ENCODE data around the gene GFER. TPM values are rescaled to one million over a fixed set of nuclear protein-coding genes. Genes with fewer than 3 reads are reported as not detected.
"Not testable (repeated sequence)": the region's sequence is repeated elsewhere in the genome, so short reads cannot be mapped to it uniquely, and the experiment has no call there.

Gene GFER
- total and polyA plus RNA-seq, 5 donors, result 19.6 to 31.7 (median 22.4) TPM

DNA sequence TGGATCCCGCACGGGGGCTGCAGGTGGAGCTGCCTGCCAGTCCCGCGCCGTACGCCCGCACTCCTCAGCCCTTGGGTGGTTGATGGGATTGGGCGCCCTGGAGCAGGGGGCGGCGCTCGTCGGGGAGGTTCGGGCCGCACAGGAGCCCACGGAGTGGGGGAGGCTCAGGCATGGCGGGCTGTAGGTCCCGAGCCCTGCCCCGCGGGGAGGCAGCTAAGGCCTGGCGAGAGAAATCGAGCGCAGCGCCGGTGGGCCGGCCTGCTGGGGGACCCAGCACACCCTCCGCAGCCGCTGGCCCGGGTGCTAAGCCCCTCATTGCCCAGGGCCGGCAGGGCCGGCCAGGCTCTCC, 25.9 kb upstream of the GFER start:
- H3K4me1 ChIP-seq (ENCODE audit: control insufficient read depth, insufficient read depth, low read length); ATAC-seq; H3K27ac ChIP-seq (ENCODE audit: low read length); H3K4me3 ChIP-seq (ENCODE audit: low read length); H3K27me3 ChIP-seq (ENCODE audit: control insufficient read depth, insufficient read depth); H3K9me3 ChIP-seq (ENCODE audit: control insufficient read depth, low read length); intact Hi-C loops (cut with DNase I): not testable (repeated sequence)
- WGBS, result 70% methylated on average over 30 of the region's 30 CpGs
- peak in 2 of 3 donors; percentile 19 to 59 for DNase-seq

- DNase-seq (peak; percentile 44 to 75 (median 72)), ATAC-seq (peak; percentile 2 to 8)
- Histone ChIP-seq H3K27ac (ENCODE audit: low read length) (peak overlapping the region; percentile 14), H3K4me1 (ENCODE audit: control insufficient read depth, insufficient read depth, low read length) (peaks cover 7% of the 10 kb centered on the region), H3K4me3 (ENCODE audit: low read length) (no peak overlapping the region), H3K27me3 (ENCODE audit: control insufficient read depth, insufficient read depth) (no peaks in the 10 kb centered on the region), H3K9me3 (ENCODE audit: control insufficient read depth, low read length) (no peaks in the 10 kb centered on the region)
- 27% methylated on average over 14 of the region's 14 CpGs for WGBS
- intact Hi-C loops (cut with DNase I), result no loop called here
Measured at GRCh38 chr16:1958715-1959268, 25.2 kb upstream of the GFER start.

DNA sequence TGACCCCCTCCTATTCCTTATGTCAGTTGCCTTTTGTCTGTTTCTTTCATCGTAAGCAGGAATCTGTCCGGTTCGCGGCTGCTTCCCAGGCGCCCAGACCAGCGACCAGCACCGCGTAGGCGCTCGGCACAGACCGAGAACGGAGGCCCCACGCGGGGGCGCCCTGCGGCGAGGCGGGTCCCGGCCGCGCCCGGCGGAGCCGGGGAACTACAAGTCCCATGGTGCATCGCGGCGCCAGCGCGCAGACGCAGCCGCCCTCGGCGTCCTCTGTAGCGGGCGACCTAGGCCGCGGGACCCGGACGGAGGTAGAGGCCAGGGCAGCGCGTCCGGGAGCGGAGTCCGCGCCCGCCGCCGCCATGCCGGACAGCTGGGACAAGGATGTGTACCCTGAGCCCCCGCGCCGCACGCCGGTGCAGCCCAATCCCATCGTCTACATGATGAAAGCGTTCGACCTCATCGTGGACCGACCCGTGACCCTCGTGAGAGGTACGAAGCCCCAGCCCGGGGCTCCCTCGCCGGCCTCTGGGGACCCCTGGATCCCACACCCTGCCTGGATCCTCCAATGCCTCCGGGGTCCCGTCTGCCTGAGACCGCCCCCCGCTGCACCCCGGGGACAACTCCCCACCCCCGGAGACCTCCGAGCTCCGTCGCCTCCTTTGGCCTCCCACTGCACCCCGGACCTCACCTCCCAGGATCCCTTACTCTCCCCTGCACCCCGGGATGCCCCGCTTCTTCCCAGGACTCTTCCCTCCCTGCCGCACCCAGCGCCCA, 24.5 kb upstream of the GFER start, which contains the start of gene NDUFB10:
Gene NDUFB10 (plus strand): TSS at position 270 of the 771 bp plus-strand sequence. CDS start 87 bp downstream, at position 357.
- Histone ChIP-seq H3K4me3 (ENCODE audit: low read length) (peak within 1 kb of the TSS; percentile 89), H3K27ac (ENCODE audit: low read length) (peak within 1 kb of the TSS; percentile 95), H3K27me3 (ENCODE audit: control insufficient read depth, insufficient read depth) (no peaks in the 10 kb centered on the region), H3K4me1 (ENCODE audit: control insufficient read depth, insufficient read depth, low read length) (peaks cover 10% of the 10 kb centered on the region), H3K9me3 (ENCODE audit: control insufficient read depth, low read length) (no peaks in the 10 kb centered on the region)
- under 1% methylated on average over 79 of the region's 79 CpGs for WGBS
- peak; percentile 94 to 98 (median 98) for DNase-seq
- intact Hi-C loops (cut with DNase I), result no loop called here
- peak; percentile 93 to 95 for ATAC-seq

GRCh38 chr16:1960665-1961630, 23.0 kb upstream of the GFER start:
- 52% methylated on average over 20 of the region's 20 CpGs for WGBS
- Histone ChIP-seq H3K9me3 (ENCODE audit: control insufficient read depth, low read length) (no peaks in the 10 kb centered on the region), H3K4me1 (ENCODE audit: control insufficient read depth, insufficient read depth, low read length) (peaks cover 15% of the 10 kb centered on the region), H3K4me3 (ENCODE audit: low read length) (peak overlapping the region; percentile 89), H3K27me3 (ENCODE audit: control insufficient read depth, insufficient read depth) (no peaks in the 10 kb centered on the region), H3K27ac (ENCODE audit: low read length) (no peak overlapping the region)
- DNase-seq (peak in 1 of 3 donors; percentile 45), ATAC-seq (no peak)
- intact Hi-C loops (cut with DNase I), result no loop called here

DNA sequence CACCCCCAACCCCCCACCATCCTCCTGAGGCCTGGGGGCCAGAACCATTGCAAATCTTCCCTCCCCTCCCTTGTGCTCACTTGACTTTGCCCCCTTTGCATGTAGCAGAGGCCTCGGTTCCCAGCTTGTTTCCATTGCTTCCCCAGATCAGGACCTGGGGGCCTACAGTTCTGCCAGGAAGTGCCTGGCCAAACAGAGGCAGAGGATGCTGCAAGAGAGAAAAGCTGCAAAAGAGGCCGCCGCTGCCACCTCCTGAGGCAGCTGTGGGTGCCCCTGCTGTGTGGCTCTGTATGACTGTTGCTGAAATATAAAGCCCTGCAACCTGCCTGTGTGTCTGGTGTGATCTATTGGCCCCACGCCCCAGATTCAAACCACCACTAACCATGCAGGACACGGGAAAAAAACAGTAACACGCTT, 22.3 kb upstream of the GFER start:
- 64% methylated on average over 6 of the region's 6 CpGs for WGBS
- DNase-seq (peak in 1 of 3 donors; percentile 38), ATAC-seq (no peak)
- intact Hi-C loops (cut with DNase I), result no loop called here
- H3K4me3 ChIP-seq (ENCODE audit: low read length), result no peak overlapping the region
- no peaks in the 10 kb centered on the region for H3K9me3 ChIP-seq (ENCODE audit: control insufficient read depth, low read length)
- H3K27ac ChIP-seq (ENCODE audit: low read length), result no peak overlapping the region
- peaks cover 15% of the 10 kb centered on the region for H3K4me1 ChIP-seq (ENCODE audit: control insufficient read depth, insufficient read depth, low read length)
- no peaks in the 10 kb centered on the region for H3K27me3 ChIP-seq (ENCODE audit: control insufficient read depth, insufficient read depth)

DNA sequence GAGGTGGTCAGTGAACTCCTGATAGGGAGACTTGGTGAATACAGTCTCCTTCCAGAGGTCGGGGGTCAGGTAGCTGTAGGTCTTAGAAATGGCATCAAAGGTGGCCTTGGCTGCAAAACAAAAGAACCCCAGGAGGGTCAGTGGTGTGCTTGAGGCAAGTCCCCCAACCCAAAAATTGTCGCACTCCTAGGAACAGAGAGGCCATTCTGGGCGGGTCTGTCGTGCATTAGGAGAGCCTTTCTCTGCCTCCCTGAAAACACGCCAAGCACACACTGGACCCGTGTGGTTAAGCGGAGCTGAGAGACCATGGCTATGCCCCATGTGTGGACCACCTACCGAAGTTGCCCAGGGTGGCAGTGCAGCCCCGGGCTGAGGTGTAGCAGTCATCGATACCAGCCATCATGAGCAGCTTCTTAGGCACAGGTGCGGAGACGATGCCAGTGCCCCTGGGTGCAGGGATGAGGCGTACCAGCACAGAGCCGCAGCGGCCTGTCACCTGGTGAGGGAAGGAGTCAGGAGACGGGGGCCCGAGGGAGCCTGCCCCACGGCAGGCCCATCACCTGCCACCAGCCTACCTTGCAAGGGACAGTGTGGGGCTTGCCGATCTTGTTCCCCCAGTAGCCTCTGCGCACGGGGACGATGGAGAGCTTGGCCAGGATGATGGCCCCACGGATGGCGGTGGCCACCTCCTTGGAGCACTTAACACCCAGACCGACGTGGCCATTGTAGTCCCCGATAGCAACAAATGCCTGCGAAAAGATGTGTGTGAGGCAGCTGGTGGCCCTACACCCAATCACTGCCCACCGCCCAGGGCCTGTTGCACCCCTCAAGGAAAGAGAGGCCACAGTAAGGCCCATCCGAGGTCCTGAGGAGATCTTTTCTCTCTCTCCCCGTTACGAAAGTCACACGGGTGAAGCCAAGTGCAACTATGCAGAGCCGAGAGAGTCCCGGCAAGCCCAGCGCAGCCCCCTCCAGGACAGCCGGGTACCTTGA, 21.5 kb upstream of the GFER start:
- H3K27me3 ChIP-seq (ENCODE audit: control insufficient read depth, insufficient read depth); H3K9me3 ChIP-seq (ENCODE audit: control insufficient read depth, low read length); intact Hi-C loops (cut with DNase I); ATAC-seq; DNase-seq; H3K4me3 ChIP-seq (ENCODE audit: low read length); H3K27ac ChIP-seq (ENCODE audit: low read length): not testable (repeated sequence)
- peaks cover 15% of the 10 kb centered on the region for H3K4me1 ChIP-seq (ENCODE audit: control insufficient read depth, insufficient read depth, low read length)
- WGBS, result 87% methylated on average over 37 of the region's 37 CpGs

DNA sequence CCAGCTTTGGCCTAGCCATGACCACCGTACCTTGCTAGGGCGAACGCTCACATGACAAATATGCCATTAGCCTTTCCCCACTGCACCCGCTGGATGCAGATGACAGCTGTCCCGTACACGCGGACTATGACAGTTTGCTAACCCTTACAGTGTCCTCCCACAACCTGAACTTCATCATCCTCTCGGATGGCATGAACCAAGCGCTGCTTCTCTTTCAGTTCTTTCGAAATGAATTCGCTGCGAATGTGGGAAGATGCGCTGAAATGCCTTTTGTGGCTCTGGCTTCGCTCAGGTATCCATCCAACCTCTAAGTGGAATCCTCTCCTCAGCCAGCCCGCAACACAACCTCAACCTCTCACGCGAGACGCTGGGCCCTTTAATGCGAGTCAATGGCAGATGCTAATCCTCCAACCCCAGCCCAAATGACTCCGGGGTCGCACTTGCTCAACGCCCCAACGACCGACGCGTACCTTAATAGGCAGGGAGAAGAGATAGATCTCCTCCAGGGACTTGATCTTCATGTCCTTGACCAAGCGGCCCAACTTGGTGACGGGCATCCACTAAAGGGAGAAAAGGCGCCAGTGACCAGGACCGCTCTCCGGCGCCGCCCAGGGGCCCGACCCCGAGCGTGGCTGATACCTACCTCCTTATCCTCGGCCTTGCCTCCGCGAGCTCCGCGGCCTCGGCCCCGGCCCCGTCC, 20.0 kb upstream of the GFER start:
- H3K27ac ChIP-seq (ENCODE audit: low read length), result peak overlapping the region; percentile 39
- H3K4me3 ChIP-seq (ENCODE audit: low read length), result peak overlapping the region; percentile 81
- peaks cover 15% of the 10 kb centered on the region for H3K4me1 ChIP-seq (ENCODE audit: control insufficient read depth, insufficient read depth, low read length)
- DNase-seq (peak in 1 of 3 donors; percentile 80), ATAC-seq (peak; percentile 2 to 44)
- H3K9me3 ChIP-seq (ENCODE audit: control insufficient read depth, low read length), result no peaks in the 10 kb centered on the region
- no peaks in the 10 kb centered on the region for H3K27me3 ChIP-seq (ENCODE audit: control insufficient read depth, insufficient read depth)
- WGBS, result 9% methylated on average over 44 of the region's 44 CpGs
- intact Hi-C loops (cut with DNase I), result no loop called here

GRCh38 chr16:1964506-1965395, 19.2 kb upstream of the GFER start, which contains the start of gene RPS2:
Gene RPS2, minus strand, starts transcription at chr16:1964826. Its CDS starts 201 bp downstream, at chr16:1964625.
- no peaks in the 10 kb centered on the region for H3K27me3 ChIP-seq (ENCODE audit: control insufficient read depth, insufficient read depth)
- peak within 1 kb of the TSS; percentile 83 for H3K27ac ChIP-seq (ENCODE audit: low read length)
- H3K9me3 ChIP-seq (ENCODE audit: control insufficient read depth, low read length), result no peaks in the 10 kb centered on the region
- peak; percentile 99 to 100 (median 100) for DNase-seq
- H3K4me1 ChIP-seq (ENCODE audit: control insufficient read depth, insufficient read depth, low read length), result peaks cover 15% of the 10 kb centered on the region
- intact Hi-C loops (cut with DNase I), result no loop called here
- under 1% methylated on average over 97 of the region's 97 CpGs for WGBS
- H3K4me3 ChIP-seq (ENCODE audit: low read length), result peak within 1 kb of the TSS; percentile 81
- ATAC-seq, result peak; percentile 96 to 98

All from right cardiac atrium (tissue), 5 donors.